Left lung (tissue), 10 donors: Measurements from ENCODE around the gene FAHD1. TPM values are rescaled to one million over a fixed set of nuclear protein-coding genes. Genes with fewer than 3 reads are reported as not detected.

Experiments used
- ATAC-seq: fragments of 200-7000 bp; cut with Tn5 transposase; one replicate; pipeline ENCODE4 v1.9.1; 2020; ENCODE audit warnings: moderate library complexity
- DNase-seq, 4 donors: peaks; one replicate each; pipeline ENCODE4 v3.0.0-alpha.2; 2013 to 2020
- H3K27ac ChIP-seq, 2 donors: fragments of 200-600 bp; sonication (generic) in 1 of 2; one replicate each; pipeline versions ENCODE4 v1.5.0 to v1.8.0; 2020 to 2021
- H3K27me3 ChIP-seq, 2 donors: fragments of 200-600 bp; sonication (generic) in 1 of 2; one replicate each; pipeline versions ENCODE4 v1.5.0 to v1.8.0; 2020 to 2021
- H3K36me3 ChIP-seq, 2 donors: fragments of 200-600 bp; sonication (generic) in 1 of 2; one replicate each; pipeline versions ENCODE4 v1.5.0 to v1.8.0; 2020 to 2021
- H3K4me1 ChIP-seq, 2 donors: fragments of 200-600 bp; one replicate each; pipeline ENCODE4 v1.8.0; 2021
- H3K4me3 ChIP-seq, 2 donors: fragments of 200-600 bp; sonication (generic) in 1 of 2; one replicate each; pipeline versions ENCODE4 v1.5.0 to v1.8.0; 2020 to 2021; ENCODE audit warnings: mild to moderate bottlenecking in 1 of 2
- H3K9me3 ChIP-seq, 2 donors: fragments of 200-600 bp; sonication (generic) in 1 of 2; one replicate each; pipeline versions ENCODE4 v1.5.0 to v1.8.0; 2020 to 2021
- CTCF ChIP-seq, 2 donors: fragments of 200-600 bp; sonication (generic) in 1 of 2; IDR thresholded peaks; one replicate each; pipeline versions ENCODE4 v1.5.0 to v1.8.0; 2021; ENCODE audit warnings: antibody characterized with exemption in 2 of 2
- intact Hi-C, 2 donors: fragments of 100-400 bp; cut with DNase I; formaldehyde crosslinking; loops; one replicate each; pipeline versions ENCODE4 v1.11.2 to v1.14.2; 2022
- polyA plus RNA-seq, 6 donors: library from polyadenylated mRNA; unstranded; fragments of 120-200 nt; gene quantifications; one replicate each; pipeline ENCODE4 v1.2.1, GENCODE V29; 2013; ENCODE audit not compliant: insufficient read length in 6 of 6
- total RNA-seq, 2 donors: library from RNA; stranded (reverse); fragmentation: NEBNext Ultra II Directional; extraction: Animal tissue kit (Norgen Biotek cat#: 25700); gene quantifications; one replicate each; pipeline ENCODE4 v1.2.1, GENCODE V29; 2021
- donor health status: DM: no; HTN: yes; CAD: no.
- donor health status: DM: no; HTN: no; CAD: no.

FAHD1 gene
- total and polyA plus RNA-seq, 8 donors: 17.4 to 23.2 (median 19.9) TPM

GRCh38 chr16:1790261-1790610 lies 36.8 kb upstream of the FAHD1 start:
- Histone ChIP-seq H3K4me3 (no peak overlapping the region), H3K36me3 (peaks cover 0 to 70% of the 10 kb centered on the region in 2 donors), H3K4me1 (peaks cover 0 to 8% of the 10 kb centered on the region in 2 donors), H3K27me3 (no peaks in the 10 kb centered on the region), H3K27ac (no peak overlapping the region), H3K9me3 (no peaks in the 10 kb centered on the region)
- intact Hi-C loops: no loop called here
- DNase-seq: no peak
- no peak for TF ChIP-seq CTCF (IDR thresholded peaks at IDR 0.05)
- ATAC-seq: no peak

GRCh38 chr16:1790611-1791255 lies 36.3 kb upstream of the FAHD1 start:
- no peak for TF ChIP-seq CTCF (IDR thresholded peaks at IDR 0.05)
- peaks cover 0 to 68% of the 10 kb centered on the region in 2 donors for H3K36me3 ChIP-seq
- H3K4me1 ChIP-seq: peaks cover 0 to 4% of the 10 kb centered on the region in 2 donors
- no peaks in the 10 kb centered on the region for H3K9me3 ChIP-seq
- no peak overlapping the region for H3K4me3 ChIP-seq
- H3K27ac ChIP-seq: no peak overlapping the region
- ATAC-seq (no peak), DNase-seq (peak in 1 of 4 donors; percentile 72)
- intact Hi-C loops: no loop called here
- H3K27me3 ChIP-seq: no peaks in the 10 kb centered on the region

- intact Hi-C loops: no loop called here
- ATAC-seq: no peak
- Histone ChIP-seq H3K4me1 (no peaks in the 10 kb centered on the region), H3K9me3 (no peaks in the 10 kb centered on the region), H3K36me3 (peaks cover 0 to 61% of the 10 kb centered on the region in 2 donors), H3K27me3 (no peaks in the 10 kb centered on the region), H3K4me3 (no peak overlapping the region), H3K27ac (no peak overlapping the region)
- no peak for TF ChIP-seq CTCF (IDR thresholded peaks at IDR 0.05)
- DNase-seq: peak in 1 of 4 donors; percentile 80
Observed at GRCh38 chr16:1791256-1791942, 35.6 kb upstream of the FAHD1 start.

- Histone ChIP-seq H3K27me3 (no peaks in the 10 kb centered on the region), H3K27ac (no peak overlapping the region), H3K4me3 (no peak overlapping the region), H3K4me1 (no peaks in the 10 kb centered on the region), H3K36me3 (peaks cover 0 to 53% of the 10 kb centered on the region in 2 donors), H3K9me3 (no peaks in the 10 kb centered on the region)
- ATAC-seq: no peak
- peak in 2 of 4 donors; percentile 25 to 76 for DNase-seq
- no peak for TF ChIP-seq CTCF (IDR thresholded peaks at IDR 0.05)
- intact Hi-C loops: no loop called here
Observed at GRCh38 chr16:1791943-1792812, 34.8 kb upstream of the FAHD1 start.
